Neural cell (in vitro differentiated cells): Measurements from ENCODE around the gene NPIPB2. TPM values are rescaled to one million over a fixed set of nuclear protein-coding genes. Genes with fewer than 3 reads are reported as not detected.
"Not testable (repeated sequence)": the region's sequence is repeated elsewhere in the genome, so short reads cannot be mapped to it uniquely, and the experiment has no call there.

ENCODE experiments used
- H2AFZ ChIP-seq: fragments of 200-600, 300-800 bp; sonication (generic), shearing (Covaris generic); 2 replicates; pipeline ENCODE4 v1.6.0; 2014; ENCODE audit warnings: low read depth, mild to moderate bottlenecking, antibody characterized with exemption, low read length, moderate library complexity
- H3F3A ChIP-seq: fragments of 200-600 bp; shearing (Covaris generic); 2 replicates; pipeline ENCODE4 v1.6.1; 2016; ENCODE audit warnings: mild to moderate bottlenecking, moderate library complexity, mixed read lengths, antibody characterized with exemption, low read length; ENCODE audit not compliant: insufficient read depth, poor library complexity, severe bottlenecking
- H3K27ac ChIP-seq: fragments of 200-600, 300-800 bp; sonication (generic), shearing (Covaris generic); 2 replicates; pipeline ENCODE4 v1.5.1; 2014; ENCODE audit warnings: mild to moderate bottlenecking, low read length, moderate library complexity
- H3K27me3 ChIP-seq: fragments of 300-800, 200-600 bp; sonication (generic), shearing (Covaris generic); 2 replicates; pipeline ENCODE4 v1.6.0; 2014; ENCODE audit warnings: mild to moderate bottlenecking, low read depth, low read length, moderate library complexity; ENCODE audit not compliant: insufficient read depth
- H3K36me3 ChIP-seq: fragments of 300-800, 200-600 bp; sonication (generic), shearing (Covaris generic); 2 replicates; pipeline ENCODE4 v1.5.1; 2014; ENCODE audit warnings: mild to moderate bottlenecking, antibody characterized with exemption, low read length, moderate library complexity; ENCODE audit not compliant: insufficient read depth
- H3K4me2 ChIP-seq: fragments of 300-800, 200-600 bp; sonication (generic), shearing (Covaris generic); 2 replicates; pipeline ENCODE4 v1.6.0; 2014; ENCODE audit warnings: mild to moderate bottlenecking, low read length
- H3K4me3 ChIP-seq: fragments of 300-800, 200-600 bp; sonication (generic), shearing (Covaris generic); 2 replicates; pipeline ENCODE4 v1.5.1; 2014; ENCODE audit warnings: mild to moderate bottlenecking, low read length, moderate library complexity
- H3K79me2 ChIP-seq: fragments of 200-600 bp; shearing (Covaris generic); replicated peaks from 2 replicates; pipeline ENCODE4 v1.6.0; 2014; ENCODE audit warnings: mild to moderate bottlenecking, low read length, moderate library complexity; ENCODE audit not compliant: insufficient read depth
- H3K9ac ChIP-seq: fragments of 300-800, 200-600 bp; sonication (generic), shearing (Covaris generic); 2 replicates; pipeline ENCODE4 v1.6.1; 2016; ENCODE audit warnings: mild to moderate bottlenecking, low read length, mixed read lengths
- H3K9me2 ChIP-seq: fragments of 200-600 bp; shearing (Covaris generic); 2 replicates; pipeline ENCODE4 v1.6.1; 2016; ENCODE audit warnings: mild to moderate bottlenecking, low read length, mixed read lengths; ENCODE audit not compliant: insufficient read depth
- H3K9me3 ChIP-seq: fragments of 200-600, 300-800 bp; sonication (generic), shearing (Covaris generic); 2 replicates; pipeline ENCODE4 v1.6.1; 2016; ENCODE audit warnings: mild to moderate bottlenecking, mixed run types, low read length, moderate library complexity, mixed read lengths
- H4K20me1 ChIP-seq: fragments of 200-600 bp; shearing (Covaris generic); 2 replicates; pipeline ENCODE4 v1.6.1; 2016; ENCODE audit warnings: mild to moderate bottlenecking, mixed run types; ENCODE audit not compliant: insufficient read depth
- CTCF ChIP-seq: fragments of 450-650 bp; IDR thresholded peaks from 2 replicates; pipeline ENCODE4 v1.5.1; 2014; ENCODE audit warnings: antibody characterized with exemption, mild to moderate bottlenecking, moderate library complexity; ENCODE audit not compliant: poor library complexity, severe bottlenecking
- EP300 ChIP-seq: fragments of 450-650 bp; conservative IDR thresholded peaks from 2 replicates; pipeline ENCODE4 v1.6.1; 2014; ENCODE audit warnings: antibody characterized with exemption, mild to moderate bottlenecking, moderate library complexity; ENCODE audit not compliant: poor library complexity, severe bottlenecking
- EZH2 ChIP-seq: fragments of 200-600, 300-800 bp; shearing (Covaris generic), sonication (generic); IDR thresholded peaks from 2 replicates; pipeline ENCODE4 v1.6.1; 2014; ENCODE audit warnings: antibody characterized with exemption, low read length, borderline replicate concordance, mild to moderate bottlenecking; ENCODE audit not compliant: insufficient read depth, poor library complexity, severe bottlenecking
- MXI1 ChIP-seq: fragments of 450-650 bp; conservative IDR thresholded peaks from 2 replicates; pipeline ENCODE4 v1.6.1; 2014; ENCODE audit warnings: antibody characterized with exemption, mild to moderate bottlenecking; ENCODE audit not compliant: poor library complexity, severe bottlenecking
- POLR2AphosphoS5 ChIP-seq: IDR thresholded peaks from 2 replicates; pipeline ENCODE4 v1.6.1; 2012
- RAD21 ChIP-seq: fragments of 450-650 bp; conservative IDR thresholded peaks from 2 replicates; pipeline ENCODE4 v1.6.1; 2014; ENCODE audit warnings: antibody characterized with exemption, mild to moderate bottlenecking, moderate library complexity
- REST ChIP-seq: IDR thresholded peaks from 2 replicates; pipeline ENCODE4 v1.6.1; 2012; ENCODE audit warnings: borderline replicate concordance
- SMC3 ChIP-seq: fragments of 450-650 bp; conservative IDR thresholded peaks from 2 replicates; pipeline ENCODE4 v1.6.1; 2014; ENCODE audit warnings: antibody characterized with exemption, mild to moderate bottlenecking, moderate library complexity; ENCODE audit not compliant: poor library complexity
- polyA plus RNA-seq: library from polyadenylated mRNA; depleted of rRNA; stranded (reverse); fragments of >200 nt; gene quantifications from 2 replicates; pipeline ENCODE4 v1.2.3, GENCODE V29; 2014

NPIPB2 gene
- polyA plus RNA-seq, 1 donor from 2014 or later = 0.82 TPM

- Histone ChIP-seq H3K27ac (no peak overlapping the region), H3K9me2 (no peaks in the 10 kb centered on the region), H3K79me2 (peaks cover 10% of the 10 kb centered on the region), H3K36me3 (no peaks in the 10 kb centered on the region), H3K4me3 (no peak overlapping the region), H2AFZ (no peak overlapping the region), H3K9ac (no peak overlapping the region), H3F3A (no peaks in the 10 kb centered on the region), H3K27me3 (no peaks in the 10 kb centered on the region), H3K9me3 (no peaks in the 10 kb centered on the region), H3K4me2 (no peak overlapping the region), H4K20me1 (no peaks in the 10 kb centered on the region)
- no peak for TF ChIP-seq REST
Observed at GRCh38 chr16:11973070-11973469, 31.2 kb upstream of the NPIPB2 start.

GRCh38 chr16:11972128-11972527 is 30.3 kb upstream of the NPIPB2 start:
- Histone ChIP-seq H4K20me1 (no peaks in the 10 kb centered on the region), H3F3A (no peaks in the 10 kb centered on the region), H3K9me2 (no peaks in the 10 kb centered on the region), H3K79me2 (peaks cover 10% of the 10 kb centered on the region), H3K27ac (no peak overlapping the region), H3K27me3 (no peaks in the 10 kb centered on the region), H3K9me3 (no peaks in the 10 kb centered on the region), H3K4me2 (no peak overlapping the region), H3K9ac (no peak overlapping the region), H2AFZ (no peak overlapping the region), H3K4me3 (no peak overlapping the region), H3K36me3 (no peaks in the 10 kb centered on the region)
- TF ChIP-seq MXI1 = no peak
- no peak for TF ChIP-seq POLR2AphosphoS5
- TF ChIP-seq EP300 = no peak

GRCh38 chr16:11970292-11970691 is 28.4 kb upstream of the NPIPB2 start:
- H3F3A ChIP-seq, H4K20me1 ChIP-seq, H3K79me2 ChIP-seq, H3K27me3 ChIP-seq, H3K27ac ChIP-seq, H3K36me3 ChIP-seq, H3K9ac ChIP-seq, H2AFZ ChIP-seq, H3K9me2 ChIP-seq, H3K4me3 ChIP-seq, H3K9me3 ChIP-seq, H3K4me2 ChIP-seq: not testable (repeated sequence)

GRCh38 chr16:11968577-11968976 is 26.7 kb upstream of the NPIPB2 start:
- Histone ChIP-seq H3K27ac (no peak overlapping the region), H2AFZ (no peak overlapping the region), H4K20me1 (no peaks in the 10 kb centered on the region), H3F3A (no peaks in the 10 kb centered on the region), H3K9ac (no peak overlapping the region), H3K4me2 (no peak overlapping the region), H3K79me2 (no peaks in the 10 kb centered on the region), H3K9me3 (no peaks in the 10 kb centered on the region), H3K36me3 (no peaks in the 10 kb centered on the region), H3K27me3 (no peaks in the 10 kb centered on the region), H3K4me3 (no peak overlapping the region), H3K9me2 (no peaks in the 10 kb centered on the region)
- TF ChIP-seq SMC3 (no peak), EZH2 (no peak), POLR2AphosphoS5 (no peak), CTCF (no peak), MXI1 (no peak), RAD21 (no peak), REST (no peak), EP300 (no peak)
